GM12875 (cell line): ENCODE measurements around the gene LARP4B.

Experiments
- H3K4me3 ChIP-seq: one replicate; pipeline ENCODE4 v1.5.1; 2011; ENCODE audit warnings: low read depth, low read length, control low read depth
- TF ChIP-seq, protein P1 (sequence below): IDR thresholded peaks from 2 replicates; pipeline ENCODE4 v1.5.1; 2011; ENCODE audit warnings: low read depth, mild to moderate bottlenecking, control low read depth, inconsistent platforms, low read length, moderate library complexity, borderline replicate concordance; ENCODE audit not compliant: insufficient read depth

Gene LARP4B

DNA sequence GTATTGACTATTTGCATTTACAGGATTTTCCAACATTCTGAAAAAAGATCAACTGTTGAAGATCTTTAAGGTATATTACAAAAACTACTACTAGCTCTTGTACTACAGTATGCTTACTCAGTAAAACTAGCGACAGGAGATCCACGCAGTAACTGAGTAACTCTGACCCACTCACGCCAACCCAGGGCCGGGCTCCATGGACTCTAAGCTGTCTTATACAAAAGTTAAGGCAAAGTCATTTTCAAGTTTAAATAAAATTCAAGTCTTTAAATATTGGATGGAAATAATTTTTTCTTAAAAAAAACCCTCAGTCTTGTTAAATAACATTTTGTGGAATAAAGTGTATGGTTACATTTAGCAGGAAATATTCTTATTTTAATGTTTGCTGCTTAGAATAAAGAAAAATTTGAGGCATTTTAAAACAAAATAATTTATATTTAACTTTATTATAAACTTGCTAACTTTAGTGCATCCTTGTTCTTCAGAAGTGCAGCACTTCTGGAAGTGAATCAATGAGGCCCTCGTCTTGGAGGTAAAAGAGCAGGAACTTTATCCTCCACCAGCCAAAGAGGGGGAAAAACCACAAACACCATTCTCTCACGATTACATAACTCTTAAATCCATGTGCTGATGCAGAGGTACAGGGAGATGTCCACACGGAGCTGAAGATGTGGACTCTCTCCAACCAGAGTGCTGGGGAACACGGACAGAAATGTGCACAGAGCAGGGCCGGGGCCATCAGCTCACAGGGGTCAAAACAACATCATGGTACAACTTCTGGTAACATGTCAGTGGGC, 119.9 kb downstream of the LARP4B start:
- H3K4me3 ChIP-seq, result no peak overlapping the region
- TF ChIP-seq, protein P1, sequence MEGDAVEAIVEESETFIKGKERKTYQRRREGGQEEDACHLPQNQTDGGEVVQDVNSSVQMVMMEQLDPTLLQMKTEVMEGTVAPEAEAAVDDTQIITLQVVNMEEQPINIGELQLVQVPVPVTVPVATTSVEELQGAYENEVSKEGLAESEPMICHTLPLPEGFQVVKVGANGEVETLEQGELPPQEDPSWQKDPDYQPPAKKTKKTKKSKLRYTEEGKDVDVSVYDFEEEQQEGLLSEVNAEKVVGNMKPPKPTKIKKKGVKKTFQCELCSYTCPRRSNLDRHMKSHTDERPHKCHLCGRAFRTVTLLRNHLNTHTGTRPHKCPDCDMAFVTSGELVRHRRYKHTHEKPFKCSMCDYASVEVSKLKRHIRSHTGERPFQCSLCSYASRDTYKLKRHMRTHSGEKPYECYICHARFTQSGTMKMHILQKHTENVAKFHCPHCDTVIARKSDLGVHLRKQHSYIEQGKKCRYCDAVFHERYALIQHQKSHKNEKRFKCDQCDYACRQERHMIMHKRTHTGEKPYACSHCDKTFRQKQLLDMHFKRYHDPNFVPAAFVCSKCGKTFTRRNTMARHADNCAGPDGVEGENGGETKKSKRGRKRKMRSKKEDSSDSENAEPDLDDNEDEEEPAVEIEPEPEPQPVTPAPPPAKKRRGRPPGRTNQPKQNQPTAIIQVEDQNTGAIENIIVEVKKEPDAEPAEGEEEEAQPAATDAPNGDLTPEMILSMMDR, result no peak

DNA sequence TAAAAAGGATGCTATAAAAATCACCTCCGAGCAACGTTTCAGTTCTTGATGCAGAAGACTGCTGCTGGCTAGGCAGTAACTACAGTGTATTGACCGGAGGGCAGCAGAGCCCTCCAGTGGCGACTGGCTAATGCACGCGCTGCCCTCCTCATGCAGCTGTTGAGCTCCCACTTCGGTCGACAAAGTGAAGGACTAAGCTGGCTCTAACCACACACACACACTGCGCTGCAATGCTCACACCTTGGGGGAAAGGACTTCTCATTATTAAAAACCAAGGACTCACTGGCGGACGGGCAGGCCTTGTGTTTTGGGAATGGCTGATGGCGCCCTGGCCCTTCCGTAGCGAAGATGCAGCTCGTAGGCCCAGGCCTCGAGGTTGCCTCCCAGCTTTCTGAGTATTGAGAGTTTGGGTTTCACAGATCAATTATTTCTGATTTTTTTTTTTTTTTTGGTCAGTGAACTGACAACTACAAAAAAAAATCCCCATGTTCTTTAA, 121.1 kb downstream of the LARP4B start:
- TF ChIP-seq, protein P1, result peak; percentile 38; the same call in 1 of the 2 replicates
- no peak overlapping the region for H3K4me3 ChIP-seq

DNA sequence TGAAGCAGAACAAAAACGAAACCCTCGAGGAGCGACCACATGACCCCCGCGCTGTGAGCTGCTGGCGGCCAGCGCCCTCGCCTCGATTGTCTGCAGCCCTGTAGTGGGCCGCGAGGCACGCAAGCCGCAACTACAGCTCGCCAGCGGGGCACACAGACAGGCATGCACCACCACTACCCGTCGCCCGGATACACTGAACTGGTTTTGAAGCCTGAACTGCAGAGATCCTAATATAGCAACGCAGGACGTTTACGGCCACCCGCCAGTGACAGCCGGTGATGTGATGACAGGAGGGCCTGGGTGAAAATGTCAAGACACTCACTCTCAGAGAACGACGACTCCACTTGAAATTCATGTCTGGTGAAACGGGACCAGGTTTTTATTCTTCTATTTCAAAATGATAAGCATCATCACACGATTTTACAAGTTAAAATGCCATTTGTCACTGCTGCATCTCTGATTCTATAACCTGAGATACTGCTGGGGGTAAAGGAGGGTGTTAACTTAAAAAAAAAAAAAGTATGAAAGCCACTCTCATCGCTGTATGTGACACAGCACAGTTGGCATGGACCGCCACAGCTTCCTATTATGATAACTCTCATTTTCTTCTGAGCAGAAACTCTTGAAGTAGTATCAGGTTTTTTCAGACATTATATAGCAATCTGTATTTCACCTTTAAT, 121.7 kb downstream of the LARP4B start:
- H3K4me3 ChIP-seq, result no peak overlapping the region
- TF ChIP-seq, protein P1, result no peak

DNA sequence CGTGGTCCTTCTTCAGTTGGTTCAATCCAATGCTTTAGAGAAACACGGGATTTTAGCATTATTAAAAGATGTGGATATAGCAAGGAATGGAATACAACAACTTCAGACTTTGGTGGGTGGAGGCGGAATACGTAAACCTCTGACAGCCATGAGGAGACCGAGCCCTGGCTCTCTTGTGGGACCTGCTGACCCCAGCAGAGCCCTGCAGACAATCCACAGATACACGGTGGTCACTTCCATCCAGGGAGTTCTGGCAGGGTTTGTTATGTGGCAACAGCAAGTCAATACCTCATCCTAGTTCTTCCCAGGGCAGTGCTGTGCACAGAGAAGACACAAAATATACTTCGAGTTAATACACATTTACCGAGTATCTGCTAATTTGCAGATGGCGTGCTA, 123.5 kb downstream of the LARP4B start:
- H3K4me3 ChIP-seq, result no peak overlapping the region
- TF ChIP-seq, protein P1, result no peak

DNA sequence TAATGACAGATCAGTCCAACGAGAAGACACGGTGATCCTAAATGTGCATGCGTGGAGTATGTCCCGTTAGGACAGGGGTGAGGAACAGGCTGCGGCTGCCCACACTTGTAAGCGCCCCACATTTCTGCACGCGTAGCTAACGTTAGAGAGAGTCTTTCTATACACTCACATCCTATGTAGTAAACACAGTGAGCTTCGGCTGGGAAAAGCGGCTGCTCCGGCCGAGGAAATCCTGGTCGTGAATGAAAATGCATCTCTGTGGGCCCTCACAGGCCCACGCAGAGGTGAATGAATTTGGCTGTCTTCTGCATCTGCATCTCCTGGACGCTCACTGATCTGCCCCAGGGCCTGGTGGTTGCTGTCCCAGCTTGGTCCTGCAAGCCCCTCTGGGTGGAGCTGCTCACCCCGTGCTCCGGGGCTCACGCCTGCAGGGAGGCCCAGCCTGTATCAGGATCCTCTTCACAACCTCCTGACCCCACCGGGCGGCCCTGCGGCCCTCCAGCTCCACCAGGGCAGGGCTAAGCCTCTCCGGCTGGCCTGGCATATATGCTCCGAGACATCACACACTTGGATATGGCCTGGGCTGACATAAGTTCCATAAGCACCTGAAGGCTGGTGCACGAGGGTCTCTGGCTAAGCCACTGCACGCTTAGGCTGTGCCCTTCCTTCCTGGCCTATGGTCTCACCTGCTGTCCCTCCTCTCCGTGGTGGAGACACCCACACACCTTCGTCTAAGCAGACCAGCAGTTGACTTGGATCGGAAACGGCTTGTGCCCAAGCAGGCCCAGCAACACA, 124.1 kb downstream of the LARP4B start:
- no peak overlapping the region for H3K4me3 ChIP-seq
- TF ChIP-seq, protein P1, result no peak

DNA sequence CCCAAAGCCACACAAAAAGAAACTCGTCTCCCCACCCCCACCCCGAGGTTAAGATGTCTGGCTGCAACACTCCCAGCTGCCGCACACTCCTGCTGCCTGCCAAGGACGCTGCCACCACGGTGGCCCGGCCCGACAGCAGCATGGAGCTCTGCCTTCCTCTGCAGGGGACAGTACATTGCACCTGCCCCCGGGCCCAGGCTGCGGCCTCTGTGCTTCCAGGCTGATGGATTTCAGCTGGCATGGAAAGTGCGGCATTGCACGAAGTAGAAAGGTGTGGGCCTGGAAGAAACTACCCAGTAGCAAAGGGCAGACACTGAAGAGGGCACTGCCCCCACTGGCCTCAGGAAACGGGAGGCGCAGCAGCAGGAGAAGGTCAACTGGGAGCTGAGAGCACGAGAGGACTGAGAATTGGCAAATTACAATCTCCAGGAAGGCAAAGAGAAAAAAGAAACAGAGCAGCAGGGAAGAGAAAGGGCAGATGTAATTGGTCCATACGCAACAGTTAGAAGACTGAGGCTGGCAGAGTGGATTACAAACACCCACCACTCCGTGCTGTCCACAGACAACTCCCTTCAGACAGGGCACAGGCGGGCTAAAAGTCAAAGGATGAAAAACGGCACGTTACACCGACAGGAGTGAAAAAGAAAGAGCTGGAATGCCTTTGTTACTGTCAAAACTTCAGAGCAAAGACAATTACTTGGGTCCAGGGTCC, 124.9 kb downstream of the LARP4B start:
- TF ChIP-seq, protein P1, result no peak
- no peak overlapping the region for H3K4me3 ChIP-seq
